HG03025 (cell line): ENCODE measurements around the gene SMG7.
"Not testable (repeated sequence)": the region's sequence is repeated elsewhere in the genome, so short reads cannot be mapped to it uniquely, and the experiment has no call there.

ENCODE experiments used
- ATAC-seq: cut with Tn5 transposase; IDR thresholded peaks from one replicate; pipeline ENCODE4 v1.9.1; 2021; ENCODE audit warnings: mild to moderate bottlenecking, moderate library complexity; ENCODE audit not compliant: unreplicated experiment, low FRiP score

SMG7 gene

GRCh38 chr1:183472488-183473216, at the start of gene SMG7:
TSS of gene SMG7 (plus strand) at chr1:183472499. CDS start at chr1:183472621, 122 bp downstream.
- peak; percentile 30 for ATAC-seq

GRCh38 chr1:183423541-183423940, 48.8 kb upstream of the SMG7 start:
- no peak for ATAC-seq

- ATAC-seq, result no peak
Measured at GRCh38 chr1:183424691-183425090, 47.6 kb upstream of the SMG7 start.

- not testable (repeated sequence) for ATAC-seq
Measured at GRCh38 chr1:183427591-183427990, 44.7 kb upstream of the SMG7 start.

GRCh38 chr1:183431840-183432547, 40.3 kb upstream of the SMG7 start:
- no peak for ATAC-seq

GRCh38 chr1:183432548-183432875, 39.8 kb upstream of the SMG7 start:
- ATAC-seq, result no peak

- no peak for ATAC-seq
Measured at GRCh38 chr1:183433703-183434102, 38.6 kb upstream of the SMG7 start.

- no peak for ATAC-seq
Measured at GRCh38 chr1:183435497-183435896, 36.8 kb upstream of the SMG7 start.

GRCh38 chr1:183438060-183438459, 34.2 kb upstream of the SMG7 start:
- no peak for ATAC-seq

GRCh38 chr1:183443011-183443410, 29.3 kb upstream of the SMG7 start:
- ATAC-seq, result no peak

GRCh38 chr1:183443466-183443865, 28.8 kb upstream of the SMG7 start:
- ATAC-seq, result no peak

- ATAC-seq, result no peak
Measured at GRCh38 chr1:183444243-183444642, 28.1 kb upstream of the SMG7 start.

- no peak for ATAC-seq
Measured at GRCh38 chr1:183449223-183449770, 23.0 kb upstream of the SMG7 start.

GRCh38 chr1:183450093-183450492, 22.2 kb upstream of the SMG7 start:
- no peak for ATAC-seq

GRCh38 chr1:183454377-183454776, 17.9 kb upstream of the SMG7 start:
- ATAC-seq, result no peak

- no peak for ATAC-seq
Measured at GRCh38 chr1:183456826-183457225, 15.5 kb upstream of the SMG7 start.

- ATAC-seq, result no peak
Measured at GRCh38 chr1:183457449-183457848, 14.8 kb upstream of the SMG7 start.

- ATAC-seq, result no peak
Measured at GRCh38 chr1:183460596-183460995, 11.7 kb upstream of the SMG7 start.

GRCh38 chr1:183461350-183461749, 10.9 kb upstream of the SMG7 start:
- ATAC-seq, result no peak

- ATAC-seq, result no peak
Measured at GRCh38 chr1:183463566-183463965, 8.7 kb upstream of the SMG7 start.

GRCh38 chr1:183466781-183467180, 5.5 kb upstream of the SMG7 start:
- no peak for ATAC-seq

- no peak for ATAC-seq
Measured at GRCh38 chr1:183467687-183468086, 4.6 kb upstream of the SMG7 start.
